Measurements from ENCODE around the gene CPN2.

GRCh38 chr3:194314388-194315068 lies 36.6 kb downstream of the CPN2 start:
- TF ChIP-seq CTCF (IDR thresholded peaks at IDR 0.05) (no peak), POLR2A (IDR thresholded peaks at IDR 0.05) (no peak)

Data from uterus (tissue), 2 donors.